ENCODE results near the gene CD99L2.

- TF ChIP-seq CTCF (IDR thresholded peaks at IDR 0.05) = no peak
- no peak for TF ChIP-seq POLR2A (IDR thresholded peaks at IDR 0.05)
- TF ChIP-seq POLR2AphosphoS5 (IDR thresholded peaks at IDR 0.05) = no peak
Observed at GRCh38 chrX:150753357-150753756, 145.1 kb downstream of the CD99L2 start.
